ENCODE results near the gene ZP3. TPM values are rescaled to one million over a fixed set of nuclear protein-coding genes. Genes with fewer than 3 reads are reported as not detected.

ZP3 gene
- total and polyA plus RNA-seq, 2 of the 8 experiments (the other 6 are each of a cell fraction or from before 2014, with no cell fraction given): 1.5 to 2.4 TPM

GRCh38 chr7:76409537-76409936 lies 15.2 kb upstream of the ZP3 start, which contains the start of gene SSC4D (continued):
- TF ChIP-seq CTCF (IDR thresholded peaks at IDR 0.05; ENCODE audit: control extremely low read depth in 1 of 3, insufficient read depth in 1 of 3, low read depth in 1 of 3, low read length in 3 of 3) (no peak), JUN (IDR thresholded peaks at IDR 0.05; ENCODE audit: low read depth, low read length) (no peak), CBX5 (IDR thresholded peaks at IDR 0.05; ENCODE audit: low read depth, low read length) (no peak), SIRT6 (IDR thresholded peaks at IDR 0.05; ENCODE audit: low read length) (no peak), NANOG (IDR thresholded peaks at IDR 0.05; ENCODE audit: insufficient read depth, low read depth, low read length, poor library complexity, severe bottlenecking) (no peak), RAD21 (IDR thresholded peaks at IDR 0.05 in 1 of 2, conservative IDR thresholded peaks at IDR 0.05 in 1 of 2; ENCODE audit: low read depth in 2 of 2, low read length in 2 of 2) (no peak), POU5F1 (IDR thresholded peaks at IDR 0.05; ENCODE audit: low read depth, low read length) (no peak)
- TF ChIP-seq, protein P1, sequence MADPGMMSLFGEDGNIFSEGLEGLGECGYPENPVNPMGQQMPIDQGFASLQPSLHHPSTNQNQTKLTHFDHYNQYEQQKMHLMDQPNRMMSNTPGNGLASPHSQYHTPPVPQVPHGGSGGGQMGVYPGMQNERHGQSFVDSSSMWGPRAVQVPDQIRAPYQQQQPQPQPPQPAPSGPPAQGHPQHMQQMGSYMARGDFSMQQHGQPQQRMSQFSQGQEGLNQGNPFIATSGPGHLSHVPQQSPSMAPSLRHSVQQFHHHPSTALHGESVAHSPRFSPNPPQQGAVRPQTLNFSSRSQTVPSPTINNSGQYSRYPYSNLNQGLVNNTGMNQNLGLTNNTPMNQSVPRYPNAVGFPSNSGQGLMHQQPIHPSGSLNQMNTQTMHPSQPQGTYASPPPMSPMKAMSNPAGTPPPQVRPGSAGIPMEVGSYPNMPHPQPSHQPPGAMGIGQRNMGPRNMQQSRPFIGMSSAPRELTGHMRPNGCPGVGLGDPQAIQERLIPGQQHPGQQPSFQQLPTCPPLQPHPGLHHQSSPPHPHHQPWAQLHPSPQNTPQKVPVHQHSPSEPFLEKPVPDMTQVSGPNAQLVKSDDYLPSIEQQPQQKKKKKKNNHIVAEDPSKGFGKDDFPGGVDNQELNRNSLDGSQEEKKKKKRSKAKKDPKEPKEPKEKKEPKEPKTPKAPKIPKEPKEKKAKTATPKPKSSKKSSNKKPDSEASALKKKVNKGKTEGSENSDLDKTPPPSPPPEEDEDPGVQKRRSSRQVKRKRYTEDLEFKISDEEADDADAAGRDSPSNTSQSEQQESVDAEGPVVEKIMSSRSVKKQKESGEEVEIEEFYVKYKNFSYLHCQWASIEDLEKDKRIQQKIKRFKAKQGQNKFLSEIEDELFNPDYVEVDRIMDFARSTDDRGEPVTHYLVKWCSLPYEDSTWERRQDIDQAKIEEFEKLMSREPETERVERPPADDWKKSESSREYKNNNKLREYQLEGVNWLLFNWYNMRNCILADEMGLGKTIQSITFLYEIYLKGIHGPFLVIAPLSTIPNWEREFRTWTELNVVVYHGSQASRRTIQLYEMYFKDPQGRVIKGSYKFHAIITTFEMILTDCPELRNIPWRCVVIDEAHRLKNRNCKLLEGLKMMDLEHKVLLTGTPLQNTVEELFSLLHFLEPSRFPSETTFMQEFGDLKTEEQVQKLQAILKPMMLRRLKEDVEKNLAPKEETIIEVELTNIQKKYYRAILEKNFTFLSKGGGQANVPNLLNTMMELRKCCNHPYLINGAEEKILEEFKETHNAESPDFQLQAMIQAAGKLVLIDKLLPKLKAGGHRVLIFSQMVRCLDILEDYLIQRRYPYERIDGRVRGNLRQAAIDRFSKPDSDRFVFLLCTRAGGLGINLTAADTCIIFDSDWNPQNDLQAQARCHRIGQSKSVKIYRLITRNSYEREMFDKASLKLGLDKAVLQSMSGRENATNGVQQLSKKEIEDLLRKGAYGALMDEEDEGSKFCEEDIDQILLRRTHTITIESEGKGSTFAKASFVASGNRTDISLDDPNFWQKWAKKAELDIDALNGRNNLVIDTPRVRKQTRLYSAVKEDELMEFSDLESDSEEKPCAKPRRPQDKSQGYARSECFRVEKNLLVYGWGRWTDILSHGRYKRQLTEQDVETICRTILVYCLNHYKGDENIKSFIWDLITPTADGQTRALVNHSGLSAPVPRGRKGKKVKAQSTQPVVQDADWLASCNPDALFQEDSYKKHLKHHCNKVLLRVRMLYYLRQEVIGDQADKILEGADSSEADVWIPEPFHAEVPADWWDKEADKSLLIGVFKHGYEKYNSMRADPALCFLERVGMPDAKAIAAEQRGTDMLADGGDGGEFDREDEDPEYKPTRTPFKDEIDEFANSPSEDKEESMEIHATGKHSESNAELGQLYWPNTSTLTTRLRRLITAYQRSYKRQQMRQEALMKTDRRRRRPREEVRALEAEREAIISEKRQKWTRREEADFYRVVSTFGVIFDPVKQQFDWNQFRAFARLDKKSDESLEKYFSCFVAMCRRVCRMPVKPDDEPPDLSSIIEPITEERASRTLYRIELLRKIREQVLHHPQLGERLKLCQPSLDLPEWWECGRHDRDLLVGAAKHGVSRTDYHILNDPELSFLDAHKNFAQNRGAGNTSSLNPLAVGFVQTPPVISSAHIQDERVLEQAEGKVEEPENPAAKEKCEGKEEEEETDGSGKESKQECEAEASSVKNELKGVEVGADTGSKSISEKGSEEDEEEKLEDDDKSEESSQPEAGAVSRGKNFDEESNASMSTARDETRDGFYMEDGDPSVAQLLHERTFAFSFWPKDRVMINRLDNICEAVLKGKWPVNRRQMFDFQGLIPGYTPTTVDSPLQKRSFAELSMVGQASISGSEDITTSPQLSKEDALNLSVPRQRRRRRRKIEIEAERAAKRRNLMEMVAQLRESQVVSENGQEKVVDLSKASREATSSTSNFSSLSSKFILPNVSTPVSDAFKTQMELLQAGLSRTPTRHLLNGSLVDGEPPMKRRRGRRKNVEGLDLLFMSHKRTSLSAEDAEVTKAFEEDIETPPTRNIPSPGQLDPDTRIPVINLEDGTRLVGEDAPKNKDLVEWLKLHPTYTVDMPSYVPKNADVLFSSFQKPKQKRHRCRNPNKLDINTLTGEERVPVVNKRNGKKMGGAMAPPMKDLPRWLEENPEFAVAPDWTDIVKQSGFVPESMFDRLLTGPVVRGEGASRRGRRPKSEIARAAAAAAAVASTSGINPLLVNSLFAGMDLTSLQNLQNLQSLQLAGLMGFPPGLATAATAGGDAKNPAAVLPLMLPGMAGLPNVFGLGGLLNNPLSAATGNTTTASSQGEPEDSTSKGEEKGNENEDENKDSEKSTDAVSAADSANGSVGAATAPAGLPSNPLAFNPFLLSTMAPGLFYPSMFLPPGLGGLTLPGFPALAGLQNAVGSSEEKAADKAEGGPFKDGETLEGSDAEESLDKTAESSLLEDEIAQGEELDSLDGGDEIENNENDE (IDR thresholded peaks at IDR 0.05; ENCODE audit: insufficient replicate concordance, low read length): no peak
